ENCODE data around the gene MYO1B. TPM values are rescaled to one million over a fixed set of nuclear protein-coding genes. Genes with fewer than 3 reads are reported as not detected.
A peak's percentile ranks its signal among the peaks of the same experiment; 100 is the strongest.

The MYO1B gene
- polyA plus RNA-seq, 6 donors from 2014 or later: 4.6 to 25.4 (median 13.1) TPM

- Mint-ChIP-seq H3K36me3 (peaks cover 0 to 11% of the 10 kb centered on the region in 2 donors), H3K27me3 (no peaks in the 10 kb centered on the region), H3K27ac (no peak overlapping the region), H3K4me1 (peaks cover 2 to 6% (median 6%) of the 10 kb centered on the region in 3 donors), H3K4me3 (no peak overlapping the region), H3K9me3 (no peaks in the 10 kb centered on the region)
- ATAC-seq (ENCODE audit: low read depth in 2 of 2) (no peak), DNase-seq (no peak)
These were observed 137.6 kb downstream of the MYO1B start for GRCh38 chr2:191382801-191383200.

- Mint-ChIP-seq H3K4me1 (no peaks in the 10 kb centered on the region), H3K9me3 (no peaks in the 10 kb centered on the region), H3K36me3 (peaks cover 0 to 5% of the 10 kb centered on the region in 2 donors), H3K4me3 (no peak overlapping the region), H3K27ac (peak overlapping the region in 1 of 6 donors; percentile 14), H3K27me3 (no peaks in the 10 kb centered on the region)
- ATAC-seq (ENCODE audit: low read depth in 2 of 2): no peak
- DNase-seq: no peak
These were observed 138.3 kb downstream of the MYO1B start for GRCh38 chr2:191383486-191383885.

- H3K4me3 Mint-ChIP-seq: no peak overlapping the region
- no peaks in the 10 kb centered on the region for H3K4me1 Mint-ChIP-seq
- no peak for DNase-seq
- H3K36me3 Mint-ChIP-seq: peaks cover 0 to 5% of the 10 kb centered on the region in 2 donors
- peak overlapping the region in 1 of 6 donors; percentile 70 for H3K27ac Mint-ChIP-seq
- ATAC-seq (ENCODE audit: low read depth in 2 of 2): no peak
- H3K27me3 Mint-ChIP-seq: no peaks in the 10 kb centered on the region
- no peaks in the 10 kb centered on the region for H3K9me3 Mint-ChIP-seq
These were observed 139.6 kb downstream of the MYO1B start for GRCh38 chr2:191384829-191385228.

DNA sequence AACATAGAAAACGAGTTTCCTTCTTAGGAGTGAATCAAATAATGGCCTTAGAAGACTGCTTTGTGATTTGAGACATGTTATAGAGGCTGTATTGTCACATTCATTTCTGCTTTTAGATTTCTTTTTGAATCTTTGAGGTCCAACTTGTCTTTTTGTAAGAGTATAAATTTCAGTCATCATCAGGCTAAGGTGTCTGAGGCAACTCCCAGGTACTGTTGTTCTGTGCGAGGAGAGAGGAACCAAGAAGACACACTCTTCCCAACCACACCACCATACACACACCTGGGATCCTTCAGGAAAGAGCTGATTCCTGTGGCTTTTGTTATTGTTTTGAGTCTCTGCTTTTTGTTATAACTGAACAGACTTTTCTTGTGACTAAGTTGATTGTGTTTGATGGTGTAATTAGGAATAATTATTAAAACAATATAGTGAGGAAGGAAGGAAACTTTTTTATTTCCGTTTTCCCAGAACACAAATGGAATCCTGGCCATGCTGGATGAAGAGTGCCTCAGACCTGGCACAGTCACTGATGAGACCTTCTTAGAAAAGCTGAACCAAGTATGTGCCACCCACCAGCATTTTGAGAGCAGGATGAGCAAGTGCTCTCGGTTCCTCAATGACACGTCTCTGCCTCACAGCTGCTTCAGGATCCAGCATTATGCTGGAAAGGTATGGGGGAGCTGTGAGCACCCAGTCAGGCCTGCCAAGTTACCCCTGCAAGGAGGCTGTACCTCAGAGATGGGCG is 140.4 kb downstream of the MYO1B start:
- peaks cover 0 to 5% of the 10 kb centered on the region in 2 donors for H3K36me3 Mint-ChIP-seq
- no peak overlapping the region for H3K4me3 Mint-ChIP-seq
- DNase-seq (no peak), ATAC-seq (ENCODE audit: low read depth in 2 of 2) (no peak)
- no peaks in the 10 kb centered on the region for H3K27me3 Mint-ChIP-seq
- H3K9me3 Mint-ChIP-seq: no peaks in the 10 kb centered on the region
- H3K4me1 Mint-ChIP-seq: no peaks in the 10 kb centered on the region
- H3K27ac Mint-ChIP-seq: peak overlapping the region in 1 of 6 donors; percentile 44

- DNase-seq: no peak
- no peak overlapping the region for H3K27ac Mint-ChIP-seq
- H3K4me1 Mint-ChIP-seq: no peaks in the 10 kb centered on the region
- H3K36me3 Mint-ChIP-seq: peaks cover 0 to 5% of the 10 kb centered on the region in 2 donors
- no peaks in the 10 kb centered on the region for H3K9me3 Mint-ChIP-seq
- no peak overlapping the region for H3K4me3 Mint-ChIP-seq
- H3K27me3 Mint-ChIP-seq: no peaks in the 10 kb centered on the region
- no peak for ATAC-seq (ENCODE audit: low read depth in 2 of 2)
These were observed 141.8 kb downstream of the MYO1B start for GRCh38 chr2:191386938-191387536.

- H3K36me3 Mint-ChIP-seq: peaks cover 0 to 20% of the 10 kb centered on the region in 2 donors
- H3K4me1 Mint-ChIP-seq: no peaks in the 10 kb centered on the region
- ATAC-seq (ENCODE audit: low read depth in 2 of 2) (no peak), DNase-seq (no peak)
- H3K9me3 Mint-ChIP-seq: no peaks in the 10 kb centered on the region
- H3K4me3 Mint-ChIP-seq: no peak overlapping the region
- H3K27ac Mint-ChIP-seq: no peak overlapping the region
- H3K27me3 Mint-ChIP-seq: no peaks in the 10 kb centered on the region
These were observed 144.1 kb downstream of the MYO1B start for GRCh38 chr2:191389288-191389687.

- peaks cover 0 to 21% of the 10 kb centered on the region in 2 donors for H3K36me3 Mint-ChIP-seq
- H3K4me1 Mint-ChIP-seq: no peaks in the 10 kb centered on the region
- H3K9me3 Mint-ChIP-seq: no peaks in the 10 kb centered on the region
- ATAC-seq (ENCODE audit: low read depth in 2 of 2) (no peak), DNase-seq (no peak)
- no peak overlapping the region for H3K27ac Mint-ChIP-seq
- H3K27me3 Mint-ChIP-seq: no peaks in the 10 kb centered on the region
- H3K4me3 Mint-ChIP-seq: no peak overlapping the region
These were observed 146.0 kb downstream of the MYO1B start for GRCh38 chr2:191391171-191391570.

DNA sequence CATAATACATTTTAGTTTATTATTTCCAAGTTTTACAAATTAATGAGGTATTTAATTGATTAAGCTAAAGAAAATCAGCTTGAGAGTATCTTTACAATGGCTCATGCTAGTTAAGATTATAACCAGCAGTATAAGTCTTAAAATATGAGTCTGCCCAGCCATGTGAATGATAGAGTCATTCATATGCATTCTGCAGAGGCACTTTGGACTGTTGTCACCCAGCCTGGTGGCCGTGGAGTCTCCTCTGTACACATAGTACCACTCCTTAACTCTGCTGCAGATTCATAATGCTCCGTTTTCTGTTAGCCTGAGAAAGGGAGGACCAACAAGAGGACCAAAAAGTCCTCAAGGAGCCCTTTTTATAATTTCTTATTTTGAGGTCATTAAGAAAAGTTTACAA is 148.8 kb downstream of the MYO1B start:
- no peak overlapping the region for H3K27ac Mint-ChIP-seq
- DNase-seq (no peak), ATAC-seq (ENCODE audit: low read depth in 2 of 2) (no peak)
- no peak overlapping the region for H3K4me3 Mint-ChIP-seq
- no peaks in the 10 kb centered on the region for H3K4me1 Mint-ChIP-seq
- peaks cover 0 to 28% of the 10 kb centered on the region in 2 donors for H3K36me3 Mint-ChIP-seq
- H3K9me3 Mint-ChIP-seq: no peaks in the 10 kb centered on the region
- H3K27me3 Mint-ChIP-seq: no peaks in the 10 kb centered on the region

DNA sequence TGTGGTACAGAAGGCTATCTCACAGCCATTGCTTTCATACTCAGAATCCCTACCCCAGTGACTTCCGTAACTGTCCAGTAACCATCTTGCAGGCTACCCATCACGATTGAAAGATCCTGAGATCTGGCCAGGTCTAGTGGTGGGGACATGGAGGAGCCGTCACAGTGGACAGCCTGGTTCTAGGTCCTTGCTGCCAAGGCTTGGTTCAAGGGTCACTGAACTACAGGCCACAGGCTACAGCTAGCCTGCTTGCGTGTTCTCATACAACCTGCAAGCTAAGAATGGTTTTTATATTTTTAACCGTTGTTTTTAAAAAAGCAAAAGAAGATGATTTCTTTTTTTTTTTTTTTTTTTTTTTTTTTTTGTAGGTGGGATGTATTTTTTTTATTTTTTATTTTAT is 151.6 kb downstream of the MYO1B start:
- Mint-ChIP-seq H3K4me3 (no peak overlapping the region), H3K36me3 (peaks cover 2 to 34% of the 10 kb centered on the region in 2 donors), H3K9me3 (no peaks in the 10 kb centered on the region), H3K4me1 (no peaks in the 10 kb centered on the region), H3K27me3 (no peaks in the 10 kb centered on the region), H3K27ac (no peak overlapping the region)
- DNase-seq: no peak
- ATAC-seq (ENCODE audit: low read depth in 2 of 2): no peak

DNA sequence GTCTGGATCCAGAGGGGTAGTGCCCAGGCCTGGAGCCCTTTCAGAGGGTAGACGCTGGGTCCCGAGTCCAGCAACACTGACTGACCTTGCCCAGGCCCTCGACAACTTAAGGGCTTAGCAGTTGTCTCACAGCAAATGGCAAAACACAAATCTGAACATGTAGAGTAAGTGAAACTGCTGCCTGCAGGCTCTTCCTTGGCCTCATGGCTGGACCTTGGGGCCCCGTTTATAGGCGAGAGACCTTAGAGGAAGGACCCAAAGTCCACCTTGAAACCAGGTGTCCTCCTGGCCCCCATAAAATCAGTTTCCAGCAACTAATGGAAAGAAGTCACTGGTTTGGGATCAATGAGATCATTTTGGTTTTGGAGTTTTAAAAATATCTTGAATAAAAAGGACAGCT is 154.4 kb downstream of the MYO1B start:
- Mint-ChIP-seq H3K9me3 (no peaks in the 10 kb centered on the region), H3K4me3 (no peak overlapping the region), H3K36me3 (peaks cover 9 to 26% of the 10 kb centered on the region in 2 donors), H3K27me3 (no peaks in the 10 kb centered on the region), H3K27ac (no peak overlapping the region), H3K4me1 (no peaks in the 10 kb centered on the region)
- ATAC-seq (ENCODE audit: low read depth in 2 of 2) (no peak), DNase-seq (no peak)

DNA sequence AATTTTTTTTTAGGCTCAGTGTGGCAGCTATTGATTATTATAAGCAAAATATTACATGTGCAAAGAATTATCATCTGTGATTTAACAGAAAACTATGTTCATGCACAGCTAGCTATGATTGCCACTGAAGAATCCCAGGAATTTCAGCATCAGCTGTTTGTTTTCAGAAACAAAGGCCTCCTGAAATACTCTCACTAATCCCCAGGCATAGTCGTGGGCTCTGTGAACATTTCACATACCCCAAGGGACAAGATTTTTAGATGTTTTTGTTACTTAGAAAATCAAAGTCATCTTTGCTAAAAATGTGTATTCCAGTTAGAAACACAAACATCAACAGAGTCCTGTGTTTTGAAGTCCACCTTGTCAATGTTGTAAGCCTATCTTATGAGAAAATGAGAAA is 156.1 kb downstream of the MYO1B start:
- Mint-ChIP-seq H3K4me1 (no peaks in the 10 kb centered on the region), H3K9me3 (no peaks in the 10 kb centered on the region)
- DNase-seq: no peak

DNA sequence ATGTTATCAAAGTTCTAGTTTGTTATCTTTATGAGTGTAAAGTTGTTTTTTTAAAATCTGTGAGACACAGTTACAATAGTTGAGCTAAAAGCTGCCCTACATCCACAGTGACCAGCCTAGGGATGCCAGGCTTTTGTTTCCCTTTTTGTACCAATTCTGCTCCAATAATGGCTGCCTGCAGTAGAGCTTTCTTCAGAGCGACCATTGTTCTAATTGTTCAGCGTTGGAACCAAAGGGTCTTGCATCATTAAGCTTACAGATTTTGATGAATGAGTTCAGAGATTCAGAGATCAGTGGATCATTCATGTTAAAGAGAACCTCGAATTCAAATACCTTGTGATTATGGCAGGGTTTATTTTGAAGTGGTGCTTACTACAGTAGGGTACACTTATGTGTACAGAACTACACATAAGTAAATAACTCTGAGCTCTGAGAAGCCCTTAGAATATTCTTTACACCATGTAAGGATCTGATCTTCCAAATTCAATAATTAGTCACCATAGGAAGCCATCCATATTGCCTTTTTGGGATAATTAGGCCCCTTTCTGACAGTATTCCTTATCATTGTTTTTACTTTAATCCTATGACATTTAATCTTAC is 157.9 kb downstream of the MYO1B start:
- DNase-seq (no peak), ATAC-seq (ENCODE audit: low read depth in 2 of 2) (no peak)
- peaks cover 9 to 15% of the 10 kb centered on the region in 2 donors for H3K36me3 Mint-ChIP-seq
- no peaks in the 10 kb centered on the region for H3K27me3 Mint-ChIP-seq
- no peak overlapping the region for H3K4me3 Mint-ChIP-seq
- H3K4me1 Mint-ChIP-seq: no peaks in the 10 kb centered on the region
- H3K27ac Mint-ChIP-seq: no peak overlapping the region
- no peaks in the 10 kb centered on the region for H3K9me3 Mint-ChIP-seq

More for the DNA sequence above, 156.1 kb downstream of the MYO1B start:
- ATAC-seq (ENCODE audit: low read depth in 2 of 2): no peak
- no peak overlapping the region for H3K27ac Mint-ChIP-seq
- H3K4me3 Mint-ChIP-seq: no peak overlapping the region
- peaks cover 9 to 21% of the 10 kb centered on the region in 2 donors for H3K36me3 Mint-ChIP-seq
- H3K27me3 Mint-ChIP-seq: no peaks in the 10 kb centered on the region

- ATAC-seq (ENCODE audit: low read depth in 2 of 2) (no peak), DNase-seq (no peak)
- Mint-ChIP-seq H3K27ac (peak overlapping the region in 1 of 6 donors; percentile 56), H3K9me3 (no peaks in the 10 kb centered on the region), H3K27me3 (no peaks in the 10 kb centered on the region), H3K36me3 (peaks cover 9 to 24% of the 10 kb centered on the region in 2 donors), H3K4me3 (no peak overlapping the region), H3K4me1 (no peaks in the 10 kb centered on the region)
These were observed 159.4 kb downstream of the MYO1B start for GRCh38 chr2:191404568-191404991.

DNA sequence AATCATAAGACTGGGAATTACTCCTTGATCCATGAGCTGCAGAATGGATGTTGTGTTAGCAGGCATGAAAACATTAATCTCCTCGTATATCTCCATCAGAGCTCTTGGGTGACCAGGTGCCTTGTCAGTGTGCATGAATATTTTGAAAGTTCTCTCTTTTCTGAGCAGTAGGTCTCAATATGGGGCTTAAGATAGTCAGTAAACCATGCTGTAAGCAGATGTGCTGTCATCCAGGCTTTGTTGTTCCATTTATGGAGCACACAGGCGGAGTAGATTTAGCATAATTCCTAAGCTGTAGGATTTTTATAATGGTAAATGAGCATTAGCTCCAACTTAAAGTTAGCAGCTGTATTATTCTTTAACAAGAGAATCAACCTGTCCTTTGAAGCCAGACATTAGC is 160.3 kb downstream of the MYO1B start:
- H3K4me1 Mint-ChIP-seq: no peaks in the 10 kb centered on the region
- H3K36me3 Mint-ChIP-seq: peaks cover 15 to 32% of the 10 kb centered on the region in 2 donors
- no peaks in the 10 kb centered on the region for H3K27me3 Mint-ChIP-seq
- DNase-seq: no peak
- H3K27ac Mint-ChIP-seq: no peak overlapping the region
- ATAC-seq (ENCODE audit: low read depth in 2 of 2): no peak
- no peaks in the 10 kb centered on the region for H3K9me3 Mint-ChIP-seq
- H3K4me3 Mint-ChIP-seq: no peak overlapping the region
